H9 (cell line): ENCODE measurements around the gene UBR7. TPM values are rescaled to one million over a fixed set of nuclear protein-coding genes. Genes with fewer than 3 reads are reported as not detected.

Experiments
- DNase-seq: peaks from one replicate; pipeline ENCODE4 v3.0.0-alpha.2; 2017
- H2AFZ ChIP-seq: one replicate; pipeline ENCODE4 v1.6.1; 2013; ENCODE audit warnings: mild to moderate bottlenecking, low read length, control low read depth, moderate library complexity
- H2AK5ac ChIP-seq: 2 replicates; pipeline ENCODE4 v1.6.1; 2013; ENCODE audit warnings: low read length, control low read depth, mixed read lengths; ENCODE audit not compliant: insufficient read length
- H2BK120ac ChIP-seq: one replicate; pipeline ENCODE4 v1.6.1; 2013; ENCODE audit warnings: low read depth, mild to moderate bottlenecking, low read length, control low read depth, inconsistent platforms; ENCODE audit not compliant: poor library complexity, severe bottlenecking
- H2BK12ac ChIP-seq: 2 replicates; pipeline ENCODE4 v1.6.1; 2013; ENCODE audit warnings: low read length, control low read depth, mixed read lengths, low read depth; ENCODE audit not compliant: insufficient read length
- H2BK15ac ChIP-seq: 2 replicates; pipeline ENCODE4 v1.6.1; 2013; ENCODE audit warnings: low read depth, low read length, control low read depth
- H2BK20ac ChIP-seq: one replicate; pipeline ENCODE4 v1.6.1; 2013; ENCODE audit warnings: low read depth, mild to moderate bottlenecking, low read length, control low read depth, inconsistent platforms; ENCODE audit not compliant: poor library complexity, severe bottlenecking
- H2BK5ac ChIP-seq: 2 replicates; pipeline ENCODE4 v1.6.1; 2013; ENCODE audit warnings: low read length, control low read depth, mixed read lengths; ENCODE audit not compliant: insufficient read length
- H3K14ac ChIP-seq: 2 replicates; pipeline ENCODE4 v1.6.1; 2013; ENCODE audit warnings: low read length, control low read depth; ENCODE audit not compliant: insufficient read depth
- H3K18ac ChIP-seq: 2 replicates; pipeline ENCODE4 v1.6.1; 2013; ENCODE audit warnings: low read depth, mild to moderate bottlenecking, mixed read lengths, low read length, control low read depth; ENCODE audit not compliant: insufficient read length
- H3K23ac ChIP-seq: 2 replicates; pipeline ENCODE4 v1.6.1; 2013; ENCODE audit warnings: low read length, control low read depth, mixed read lengths, low read depth; ENCODE audit not compliant: insufficient read length
- H3K23me2 ChIP-seq: 2 replicates; pipeline ENCODE4 v1.6.1; 2013; ENCODE audit warnings: low read depth, mild to moderate bottlenecking, mixed read lengths, low read length, control low read depth; ENCODE audit not compliant: insufficient read length, poor library complexity, severe bottlenecking
- H3K27ac ChIP-seq: 2 replicates; pipeline ENCODE4 v1.5.1; 2013; ENCODE audit warnings: low read length, control low read depth, mixed read lengths, low read depth; ENCODE audit not compliant: insufficient read length
- H3K27me3 ChIP-seq: 2 replicates; pipeline ENCODE4 v1.6.1; 2013; ENCODE audit warnings: low read length, control low read depth, inconsistent platforms; ENCODE audit not compliant: insufficient read depth
- H3K4ac ChIP-seq: 2 replicates; pipeline ENCODE4 v1.6.1; 2013; ENCODE audit warnings: low read depth, mild to moderate bottlenecking, control low read depth, inconsistent platforms, low read length, moderate library complexity
- H3K4me1 ChIP-seq: 2 replicates; pipeline ENCODE4 v1.6.1; 2013; ENCODE audit warnings: low read length, control low read depth, inconsistent platforms; ENCODE audit not compliant: insufficient read depth
- H3K4me2 ChIP-seq: 2 replicates; pipeline ENCODE4 v1.6.1; 2013; ENCODE audit warnings: low read length, control low read depth, mixed read lengths; ENCODE audit not compliant: insufficient read length, insufficient read depth
- H3K56ac ChIP-seq: 2 replicates; pipeline ENCODE4 v1.6.1; 2013; ENCODE audit warnings: low read depth, mild to moderate bottlenecking, mixed read lengths, low read length, control low read depth; ENCODE audit not compliant: insufficient read length
- H3K79me1 ChIP-seq: 2 replicates; pipeline ENCODE4 v1.6.1; 2013; ENCODE audit warnings: low read depth, mild to moderate bottlenecking, moderate library complexity, low read length, control low read depth, inconsistent platforms; ENCODE audit not compliant: insufficient read depth, poor library complexity, severe bottlenecking
- H3K79me2 ChIP-seq: 2 replicates; pipeline ENCODE4 v1.6.1; 2013; ENCODE audit warnings: low read length, control low read depth, inconsistent platforms; ENCODE audit not compliant: insufficient read depth
- H3K9ac ChIP-seq: 2 replicates; pipeline ENCODE4 v1.6.1; 2013; ENCODE audit warnings: low read length, control low read depth, mixed read lengths; ENCODE audit not compliant: insufficient read length; ENCODE audit errors: extremely low read depth
- H3K9me3 ChIP-seq: one replicate; pipeline ENCODE4 v1.6.1; 2013; ENCODE audit warnings: low read depth, low read length, inconsistent platforms; ENCODE audit not compliant: control insufficient read depth
- H3T11ph ChIP-seq: one replicate; pipeline ENCODE4 v1.6.1; 2013; ENCODE audit warnings: mild to moderate bottlenecking, low read length, control low read depth, inconsistent platforms
- H4K20me1 ChIP-seq: one replicate; pipeline ENCODE4 v1.6.1; 2013; ENCODE audit not compliant: control insufficient read depth, insufficient read length, insufficient read depth
- H4K5ac ChIP-seq: 2 replicates; pipeline ENCODE4 v1.6.1; 2013; ENCODE audit warnings: low read depth, mild to moderate bottlenecking, mixed read lengths, low read length, control low read depth; ENCODE audit not compliant: insufficient read length
- H4K8ac ChIP-seq: replicated peaks from 2 replicates; pipeline ENCODE4 v1.6.1; 2013; ENCODE audit warnings: low read length, control low read depth, mixed read lengths, low read depth; ENCODE audit not compliant: insufficient read length
- H4K91ac ChIP-seq: 2 replicates; pipeline ENCODE4 v1.6.1; 2013; ENCODE audit warnings: low read depth, mild to moderate bottlenecking, moderate library complexity, mixed read lengths, low read length, control low read depth; ENCODE audit not compliant: insufficient read length
- H3K27ac Mint-ChIP-seq, 3 experiments: 2 replicates in 2 of 3; 3 replicates in 1 of 3; pipeline ENCODE4 v1.8.0; 2020 to 2021; ENCODE audit warnings: mixed read lengths in 3 of 3, mild to moderate bottlenecking in 1 of 3, moderate library complexity in 1 of 3
- H3K27me3 Mint-ChIP-seq: 2 replicates; pipeline ENCODE4 v1.8.0; 2021; ENCODE audit warnings: low read depth, mild to moderate bottlenecking, moderate library complexity, mixed read lengths
- H3K36me3 Mint-ChIP-seq, 3 experiments: 2 replicates in 2 of 3; 3 replicates in 1 of 3; pipeline ENCODE4 v1.8.0; 2020 to 2021; ENCODE audit warnings: low read depth in 3 of 3, mixed read lengths in 3 of 3; ENCODE audit not compliant: insufficient read depth in 1 of 3
- H3K4me1 Mint-ChIP-seq, 2 experiments: 2 replicates each; pipeline ENCODE4 v1.8.0; 2020; ENCODE audit warnings: mixed read lengths in 2 of 2
- H3K4me3 Mint-ChIP-seq, 2 experiments: 2 replicates in 1 of 2; 3 replicates in 1 of 2; pipeline ENCODE4 v1.8.0; 2020 to 2021; ENCODE audit warnings: mild to moderate bottlenecking in 2 of 2, mixed read lengths in 2 of 2, moderate library complexity in 1 of 2
- H3K9me3 Mint-ChIP-seq, 2 experiments: 2 replicates in 1 of 2; 3 replicates in 1 of 2; pipeline ENCODE4 v1.8.0; 2020; ENCODE audit warnings: mild to moderate bottlenecking in 2 of 2, mixed read lengths in 2 of 2, moderate library complexity in 1 of 2
- WGBS: extraction: QIAGEN DNeasy Blood & Tissue Kit; methylation state at CpG from one replicate; pipeline ENCODE4 v1.1.7; 2013; ENCODE audit warnings: missing lambda C conversion rate, low lambda C conversion rate, mixed read lengths; ENCODE audit not compliant: insufficient read length; ENCODE audit errors: extremely low coverage; 5-methylcytosine and 5-hydroxymethylcytosine counted together
- total RNA-seq: library from RNA; stranded (reverse); gene quantifications from 2 replicates; pipeline ENCODE4 v1.2.1, GENCODE V29; 2021
- TF ChIP-seq, protein P1 (sequence below): fragments of 200-600 bp; sonication (generic); conservative IDR thresholded peaks from 3 replicates; pipeline ENCODE4 v1.8.0; 2021; ENCODE audit warnings: antibody characterized with exemption, mild to moderate bottlenecking

UBR7 gene
- total RNA-seq, 1 experiment from 2014 or later = 28.4 TPM

DNA sequence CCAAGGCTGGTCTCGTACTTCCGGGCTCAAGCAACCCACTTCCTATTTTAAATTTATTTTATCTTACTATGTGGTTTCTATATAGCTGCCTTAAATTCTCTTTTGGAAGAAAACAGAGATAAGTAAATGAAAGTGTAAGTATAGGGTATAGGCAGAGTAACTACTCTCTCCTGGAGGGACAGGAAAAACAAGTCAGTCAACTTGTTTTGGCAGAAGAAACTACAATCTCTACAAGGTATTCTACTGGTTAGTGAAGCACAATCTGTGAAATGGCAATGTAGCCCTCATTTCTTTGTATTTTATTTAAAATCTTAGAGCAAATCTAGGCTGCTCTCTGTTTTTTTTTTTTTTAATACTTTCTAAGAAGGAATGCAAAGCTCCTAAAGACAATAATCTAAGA, 55.4 kb downstream of the UBR7 start:
- peaks cover 7 to 25% (median 14%) of the 10 kb centered on the region in 3 experiments; a peak in 6 of 7 replicates for H3K36me3 Mint-ChIP-seq
- Histone ChIP-seq H2AFZ (no peak overlapping the region), H3T11ph (no peak overlapping the region), H2BK12ac (no peak overlapping the region), H2BK5ac (no peak overlapping the region), H3K14ac (no peak overlapping the region), H3K4ac (no peak overlapping the region), H4K20me1 (no peaks in the 10 kb centered on the region), H3K4me2 (no peak overlapping the region), H3K27ac (no peak overlapping the region), H3K79me2 (no peaks in the 10 kb centered on the region), H3K27me3 (no peaks in the 10 kb centered on the region), H2AK5ac (no peak overlapping the region), H3K23ac (no peak overlapping the region), H3K9me3 (no peaks in the 10 kb centered on the region), H4K8ac (no peak overlapping the region), H3K23me2 (no peaks in the 10 kb centered on the region), H2BK15ac (no peak overlapping the region), H4K91ac (no peak overlapping the region), H2BK20ac (no peak overlapping the region), H3K56ac (no peak overlapping the region), H3K9ac (no peak overlapping the region), H3K4me1 (no peaks in the 10 kb centered on the region), H3K79me1 (no peaks in the 10 kb centered on the region), H4K5ac (no peak overlapping the region), H3K18ac (no peak overlapping the region), H2BK120ac (no peak overlapping the region)
- H3K4me1 Mint-ChIP-seq = peaks cover 0 to under 1% of the 10 kb centered on the region in 2 experiments; a peak in 1 of 4 replicates
- no peaks in the 10 kb centered on the region for H3K9me3 Mint-ChIP-seq
- no peak overlapping the region for H3K4me3 Mint-ChIP-seq
- H3K27ac Mint-ChIP-seq = no peak overlapping the region
- no peak for DNase-seq
- H3K27me3 Mint-ChIP-seq = no peaks in the 10 kb centered on the region
- no CpG with 5 or more reads among the region's 2 CpGs for WGBS
- TF ChIP-seq, protein P1, sequence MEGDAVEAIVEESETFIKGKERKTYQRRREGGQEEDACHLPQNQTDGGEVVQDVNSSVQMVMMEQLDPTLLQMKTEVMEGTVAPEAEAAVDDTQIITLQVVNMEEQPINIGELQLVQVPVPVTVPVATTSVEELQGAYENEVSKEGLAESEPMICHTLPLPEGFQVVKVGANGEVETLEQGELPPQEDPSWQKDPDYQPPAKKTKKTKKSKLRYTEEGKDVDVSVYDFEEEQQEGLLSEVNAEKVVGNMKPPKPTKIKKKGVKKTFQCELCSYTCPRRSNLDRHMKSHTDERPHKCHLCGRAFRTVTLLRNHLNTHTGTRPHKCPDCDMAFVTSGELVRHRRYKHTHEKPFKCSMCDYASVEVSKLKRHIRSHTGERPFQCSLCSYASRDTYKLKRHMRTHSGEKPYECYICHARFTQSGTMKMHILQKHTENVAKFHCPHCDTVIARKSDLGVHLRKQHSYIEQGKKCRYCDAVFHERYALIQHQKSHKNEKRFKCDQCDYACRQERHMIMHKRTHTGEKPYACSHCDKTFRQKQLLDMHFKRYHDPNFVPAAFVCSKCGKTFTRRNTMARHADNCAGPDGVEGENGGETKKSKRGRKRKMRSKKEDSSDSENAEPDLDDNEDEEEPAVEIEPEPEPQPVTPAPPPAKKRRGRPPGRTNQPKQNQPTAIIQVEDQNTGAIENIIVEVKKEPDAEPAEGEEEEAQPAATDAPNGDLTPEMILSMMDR = no peak
